ENCODE measurements around the gene EZH1. TPM values are rescaled to one million over a fixed set of nuclear protein-coding genes. Genes with fewer than 3 reads are reported as not detected.

EZH1 gene
- 15.4 TPM for polyA plus RNA-seq (2013, experiment 1 of 2; ENCODE audit: insufficient read length)
- polyA plus RNA-seq (2013, experiment 2 of 2; ENCODE audit: insufficient read length), result 15.6 TPM

- DNase-seq, result peak; percentile 92
These were observed at the start of gene EZH1 for GRCh38 chr17:42744806-42745617. TSS of gene EZH1 (minus strand) at chr17:42745040. CDS start at chr17:42728941, 16,099 bp downstream.

- no peak for DNase-seq
These were observed 47.7 kb upstream of the EZH1 start for GRCh38 chr17:42792545-42792944.

DNA sequence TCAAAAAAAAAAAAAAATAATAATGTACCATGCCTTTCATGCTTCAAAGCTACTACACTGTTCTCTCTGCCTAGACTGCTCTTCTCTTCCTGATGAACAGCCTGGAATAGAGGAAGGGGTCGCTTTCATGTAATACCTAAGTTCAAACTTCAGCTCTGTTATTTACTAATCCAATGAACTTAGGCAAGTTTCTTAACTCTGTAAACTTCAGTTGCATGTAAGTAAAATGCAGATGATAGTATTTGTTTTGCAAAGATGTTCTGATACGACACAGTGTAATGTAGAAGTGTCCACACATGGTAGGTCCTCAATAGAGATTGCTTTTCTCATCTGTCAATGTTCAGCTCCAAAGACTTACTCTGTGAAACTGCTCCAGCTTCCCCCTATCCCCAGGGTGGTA lies 47.1 kb upstream of the EZH1 start:
- no peak for DNase-seq

- no peak for DNase-seq
These were observed 42.4 kb upstream of the EZH1 start for GRCh38 chr17:42787266-42787665.

GRCh38 chr17:42784811-42785592 lies 40.2 kb upstream of the EZH1 start:
- DNase-seq, result no peak

DNA sequence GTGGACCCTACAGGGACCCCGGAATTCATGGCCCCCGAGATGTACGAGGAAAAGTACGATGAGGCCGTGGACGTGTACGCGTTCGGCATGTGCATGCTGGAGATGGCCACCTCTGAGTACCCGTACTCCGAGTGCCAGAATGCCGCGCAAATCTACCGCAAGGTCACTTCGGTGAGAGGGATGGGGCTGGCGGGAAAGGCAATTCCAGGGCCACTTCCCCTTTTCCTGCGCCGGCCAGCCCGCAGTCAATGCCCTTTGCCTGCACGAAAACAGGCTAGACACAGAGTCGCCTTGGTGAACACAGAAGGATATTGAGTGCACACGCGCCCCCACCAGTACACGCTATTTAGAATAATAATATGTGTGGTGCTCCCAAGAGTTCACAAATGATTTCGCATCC lies 39.6 kb upstream of the EZH1 start:
- no peak for DNase-seq

DNA sequence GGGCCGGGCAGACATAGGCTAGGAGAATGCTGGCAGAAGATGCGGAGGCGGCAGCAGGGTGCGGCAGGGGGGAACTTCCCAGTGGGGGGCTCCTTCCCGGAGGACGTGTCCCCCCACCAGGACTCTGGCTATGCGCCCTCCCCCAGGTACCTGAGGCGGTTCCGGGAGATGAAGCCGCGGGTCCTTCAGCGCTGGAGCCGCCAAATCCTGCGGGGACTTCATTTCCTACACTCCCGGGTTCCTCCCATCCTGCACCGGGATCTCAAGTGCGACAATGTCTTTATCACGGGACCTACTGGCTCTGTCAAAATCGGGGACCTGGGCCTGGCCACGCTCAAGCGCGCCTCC lies 38.9 kb upstream of the EZH1 start:
- no peak for DNase-seq

DNA sequence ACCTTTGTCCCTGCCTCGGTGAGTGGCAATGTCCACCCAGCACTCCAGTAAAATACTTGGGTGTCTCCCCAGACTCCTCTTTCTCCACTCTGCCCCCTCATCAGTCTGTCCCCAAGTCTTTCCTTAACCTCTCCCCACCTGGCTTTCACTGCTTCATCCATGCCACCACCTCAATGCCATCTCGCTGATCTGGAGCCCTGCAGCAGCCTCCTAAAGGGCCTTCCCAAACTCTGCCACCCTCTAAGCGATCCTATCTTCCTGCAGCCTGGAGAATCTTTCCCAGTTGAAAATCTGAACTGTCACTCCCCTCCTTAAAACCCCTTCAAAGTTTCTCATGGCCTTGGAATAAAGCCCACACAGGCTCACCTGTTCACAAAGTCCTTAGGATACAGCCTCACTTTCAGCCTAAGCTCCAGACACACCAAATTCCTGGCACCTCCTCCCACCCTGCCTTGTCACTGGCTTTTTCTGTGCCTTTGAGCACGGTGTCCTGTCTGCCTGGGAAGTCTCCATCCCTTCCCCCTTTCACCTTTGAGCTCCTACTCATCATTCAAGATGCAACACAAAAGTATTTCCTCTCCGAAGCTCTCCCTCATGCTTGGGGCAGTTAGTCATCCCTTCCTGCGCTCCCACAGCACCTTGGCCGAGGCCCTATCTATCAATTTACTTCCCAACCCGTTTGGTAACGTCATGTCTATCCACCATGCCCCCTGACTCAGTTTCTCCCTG lies 38.4 kb upstream of the EZH1 start:
- peak; percentile 56 for DNase-seq

DNA sequence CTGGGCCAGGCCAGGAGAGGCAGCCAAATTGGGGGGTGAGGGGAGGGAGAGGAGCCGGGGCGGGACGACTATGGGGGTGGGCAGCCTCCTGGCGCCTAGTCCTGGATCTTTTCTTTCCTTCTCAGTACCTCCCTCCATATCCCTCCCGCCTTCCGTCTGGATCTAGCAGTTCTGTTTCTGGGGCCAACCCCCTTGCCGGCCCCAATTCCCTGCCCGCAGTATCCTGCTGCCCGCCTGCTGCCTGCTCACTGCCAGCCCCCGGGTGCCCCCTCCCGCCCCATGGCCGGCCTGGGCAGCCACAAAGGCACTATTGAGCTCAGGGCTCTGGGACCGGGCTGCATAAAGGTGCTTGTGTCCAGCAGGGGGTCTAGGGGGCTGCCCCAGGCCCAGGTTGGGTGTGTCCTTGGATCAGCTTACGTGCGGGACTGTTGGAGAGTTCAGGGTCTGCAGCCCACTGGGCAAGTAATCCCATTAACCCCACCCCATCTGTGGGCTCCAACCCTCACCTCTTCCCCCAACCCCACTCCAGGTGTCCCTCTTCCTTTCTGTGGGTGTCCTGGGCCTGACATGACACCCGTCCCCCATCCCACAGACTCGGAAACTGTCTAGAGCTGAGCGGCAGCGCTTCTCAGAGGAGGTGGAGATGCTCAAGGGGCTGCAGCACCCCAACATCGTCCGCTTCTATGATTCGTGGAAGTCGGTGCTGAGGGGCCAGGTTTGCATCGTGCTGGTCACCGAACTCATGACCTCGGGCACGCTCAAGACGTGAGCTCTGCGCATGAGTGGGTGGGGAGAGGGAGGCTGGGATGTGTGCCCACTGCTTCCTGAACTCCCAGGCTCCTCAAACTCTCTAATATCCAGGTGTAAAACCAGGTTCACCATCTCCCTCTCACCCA lies 37.6 kb upstream of the EZH1 start:
- no peak for DNase-seq

GRCh38 chr17:42781639-42782165 lies 36.9 kb upstream of the EZH1 start:
- no peak for DNase-seq

DNA sequence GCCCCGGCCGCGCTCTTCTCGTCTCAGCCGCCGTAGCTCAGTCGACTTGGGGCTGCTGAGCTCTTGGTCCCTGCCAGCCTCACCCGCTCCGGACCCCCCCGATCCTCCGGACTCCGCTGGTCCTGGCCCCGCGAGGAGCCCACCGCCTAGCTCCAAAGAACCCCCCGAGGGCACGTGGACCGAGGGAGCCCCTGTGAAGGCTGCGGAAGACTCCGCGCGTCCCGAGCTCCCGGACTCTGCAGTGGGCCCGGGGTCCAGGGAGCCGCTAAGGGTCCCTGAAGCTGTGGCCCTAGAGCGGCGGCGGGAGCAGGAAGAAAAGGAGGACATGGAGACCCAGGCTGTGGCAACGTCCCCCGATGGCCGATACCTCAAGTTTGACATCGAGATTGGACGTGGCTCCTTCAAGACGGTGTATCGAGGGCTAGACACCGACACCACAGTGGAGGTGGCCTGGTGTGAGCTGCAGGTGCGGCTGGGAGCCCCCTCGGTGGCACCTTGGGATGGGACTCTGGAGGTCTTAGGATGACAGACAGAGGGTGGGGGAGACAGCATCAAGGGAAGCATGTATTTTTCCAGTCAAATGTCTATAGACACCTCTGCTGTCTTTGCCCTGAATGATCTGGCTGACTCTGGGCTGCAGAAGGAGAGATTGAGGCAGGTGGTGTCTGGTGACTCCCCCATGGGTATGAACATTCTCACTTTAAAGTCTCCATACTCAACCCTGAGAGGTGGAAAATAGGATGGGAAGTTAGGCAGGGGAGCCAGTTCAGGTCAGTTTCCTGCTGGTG lies 36.2 kb upstream of the EZH1 start:
- DNase-seq, result no peak

- DNase-seq, result peak; percentile 23
These were observed 35.4 kb upstream of the EZH1 start, which contains the start of gene WNK4 for GRCh38 chr17:42779936-42780850. TSS of gene WNK4 (plus strand) at chr17:42780610. CDS start at chr17:42780699, 89 bp downstream.

DNA sequence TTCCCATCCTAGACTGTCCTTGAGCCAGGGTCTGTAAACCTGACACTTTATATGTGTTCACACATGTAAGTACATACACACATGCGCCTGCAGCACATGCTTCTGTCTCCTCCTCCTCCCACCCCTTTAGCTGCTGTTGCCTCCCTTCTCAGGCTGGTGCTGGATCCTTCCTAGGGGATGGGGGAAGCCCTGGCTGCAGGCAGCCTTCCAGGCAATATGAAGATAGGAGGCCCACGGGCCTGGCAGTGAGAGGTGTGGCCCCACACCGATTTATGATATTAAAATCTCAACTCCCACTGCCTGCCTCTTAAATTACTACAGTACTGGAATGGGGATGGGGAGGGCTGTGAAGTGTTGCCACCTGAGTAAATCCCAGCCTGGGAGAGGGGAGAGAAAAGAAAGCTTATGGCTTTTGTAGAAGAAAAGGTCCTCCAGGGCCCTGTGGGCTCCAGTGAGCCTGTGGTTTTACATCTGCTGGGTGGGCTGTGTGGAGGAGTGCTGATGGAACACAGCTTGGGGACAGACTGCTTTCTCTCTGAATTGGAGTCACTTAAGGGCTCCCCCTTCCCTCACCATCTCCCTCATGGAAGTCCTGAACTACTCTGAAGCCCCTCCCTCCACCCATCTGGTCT lies 34.6 kb upstream of the EZH1 start:
- DNase-seq, result no peak

- DNase-seq, result no peak
These were observed 33.7 kb upstream of the EZH1 start for GRCh38 chr17:42778570-42778969.

GRCh38 chr17:42775534-42776098 lies 30.8 kb upstream of the EZH1 start:
- peak; percentile 47 for DNase-seq

GRCh38 chr17:42774066-42774745 lies 29.4 kb upstream of the EZH1 start:
- peak; percentile 41 for DNase-seq

DNA sequence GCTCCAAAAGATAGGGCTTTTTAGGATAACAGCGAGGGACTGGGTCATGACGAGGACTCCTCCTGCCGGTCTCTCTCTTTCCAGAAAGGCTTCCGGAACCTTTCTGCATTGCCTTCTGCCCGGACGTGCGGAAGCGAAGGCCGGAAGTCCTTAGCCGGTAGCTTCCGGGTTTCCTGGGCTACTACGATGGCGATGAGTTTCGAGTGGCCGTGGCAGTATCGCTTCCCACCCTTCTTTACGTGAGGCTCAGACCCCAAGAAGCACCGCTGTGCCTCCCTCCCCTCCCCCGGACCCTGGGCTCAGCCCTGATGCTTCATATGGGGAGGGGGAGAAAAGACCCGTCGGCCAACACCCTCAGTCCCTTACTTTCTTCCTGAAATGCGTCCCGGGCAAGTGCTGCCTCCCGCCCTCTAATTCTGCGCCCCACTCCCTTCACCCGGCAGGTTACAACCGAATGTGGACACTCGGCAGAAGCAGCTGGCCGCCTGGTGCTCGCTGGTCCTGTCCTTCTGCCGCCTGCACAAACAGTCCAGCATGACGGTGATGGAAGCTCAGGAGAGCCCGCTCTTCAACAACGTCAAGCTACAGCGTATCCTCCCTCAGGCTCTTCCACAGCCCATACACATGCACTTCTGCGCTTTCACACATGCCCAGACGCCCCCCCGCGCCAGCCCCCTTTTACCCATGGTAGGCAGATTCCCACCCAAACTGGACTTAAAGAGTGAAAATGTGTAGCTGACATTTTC lies 28.6 kb upstream of the EZH1 start, which contains the start of gene VPS25:
Gene VPS25 (plus strand): TSS at position 160 of the 746 bp plus-strand sequence. CDS start 27 bp downstream, at position 187.
- peak; percentile 89 for DNase-seq
